Mesodermal cell (in vitro differentiated cells): ENCODE measurements around the gene SPPL3. TPM values are rescaled to one million over a fixed set of nuclear protein-coding genes. Genes with fewer than 3 reads are reported as not detected.
"Not testable (repeated sequence)": the region's sequence is repeated elsewhere in the genome, so short reads cannot be mapped to it uniquely, and the experiment has no call there.

Experiments used
- H3K27ac ChIP-seq: 2 replicates; pipeline ENCODE4 v1.7.0; 2013; ENCODE audit warnings: mild to moderate bottlenecking, low read depth, low read length, moderate library complexity; ENCODE audit not compliant: severe bottlenecking
- H3K36me3 ChIP-seq: 2 replicates; pipeline ENCODE4 v1.7.1; 2013; ENCODE audit warnings: mild to moderate bottlenecking, low read length, moderate library complexity; ENCODE audit not compliant: control insufficient read depth, insufficient read depth
- H3K4me1 ChIP-seq: one replicate; pipeline ENCODE4 v1.7.1; 2013; ENCODE audit warnings: mild to moderate bottlenecking, low read length; ENCODE audit not compliant: insufficient read depth, control insufficient read depth, poor library complexity, severe bottlenecking
- H3K4me3 ChIP-seq: 2 replicates; pipeline ENCODE4 v1.7.0; 2013; ENCODE audit warnings: low read length, control low read depth, mild to moderate bottlenecking; ENCODE audit not compliant: insufficient read depth, poor library complexity, severe bottlenecking; ENCODE audit errors: extremely low read depth
- H3K9me3 ChIP-seq: 2 replicates; pipeline ENCODE4 v1.7.1; 2013; ENCODE audit warnings: mild to moderate bottlenecking, low read length, moderate library complexity; ENCODE audit not compliant: control insufficient read depth
- WGBS, 2 experiments: methylation state at CpG; one replicate each; pipeline ENCODE4 v1.1.5; 2013; ENCODE audit warnings: missing lambda C conversion rate in 2 of 2; ENCODE audit not compliant: insufficient coverage in 2 of 2; 5-methylcytosine and 5-hydroxymethylcytosine counted together
- polyA plus RNA-seq, 2 experiments: library from polyadenylated mRNA; stranded (reverse); fragments of 50-300 nt; gene quantifications; one replicate each; pipeline ENCODE4 v1.2.3, GENCODE V29; 2013

SPPL3 gene
- 53.5 TPM for polyA plus RNA-seq (2013, experiment 1 of 2)
- polyA plus RNA-seq (2013, experiment 2 of 2): 53.3 TPM

- Histone ChIP-seq H3K9me3 (no peaks in the 10 kb centered on the region), H3K4me3 (peak within 1 kb of the TSS; percentile 99), H3K27ac (peak within 1 kb of the TSS; percentile 23), H3K4me1 (no peaks in the 10 kb centered on the region), H3K36me3 (peaks cover 9% of the 10 kb centered on the region)
- WGBS, 2 experiments: 1% methylated on average over 38 to 57 of the region's 66 CpGs
These were observed at the start of gene SPPL3 for GRCh38 chr12:120904197-120904773. SPPL3 (minus strand) TSS chr12:120904358; CDS start chr12:120903867, 491 bp downstream.

GRCh38 chr12:120950807-120951206 lies 46.6 kb upstream of the SPPL3 start:
- Histone ChIP-seq H3K9me3 (no peaks in the 10 kb centered on the region), H3K36me3 (no peaks in the 10 kb centered on the region), H3K4me3 (no peak overlapping the region), H3K27ac (no peak overlapping the region), H3K4me1 (no peaks in the 10 kb centered on the region)
- 94 to 98% methylated on average over 5 of the region's 5 CpGs for WGBS, 2 experiments

GRCh38 chr12:120950260-120950799 lies 46.2 kb upstream of the SPPL3 start:
- not testable (repeated sequence) for H3K4me1 ChIP-seq, H3K4me3 ChIP-seq, H3K36me3 ChIP-seq, H3K9me3 ChIP-seq, H3K27ac ChIP-seq
- 93 to 95% methylated on average over 19 to 25 of the region's 31 CpGs for WGBS, 2 experiments

GRCh38 chr12:120945516-120945915 lies 41.4 kb upstream of the SPPL3 start:
- not testable (repeated sequence) for H3K27ac ChIP-seq, H3K9me3 ChIP-seq, H3K4me1 ChIP-seq, H3K4me3 ChIP-seq, H3K36me3 ChIP-seq
- 88 to 100% methylated on average over 1 to 2 of the region's 6 CpGs for WGBS, 2 experiments

- Histone ChIP-seq H3K27ac (no peak overlapping the region), H3K4me3 (no peak overlapping the region), H3K36me3 (no peaks in the 10 kb centered on the region), H3K9me3 (no peaks in the 10 kb centered on the region), H3K4me1 (no peaks in the 10 kb centered on the region)
- 54 to 73% methylated on average over 3 to 5 of the region's 9 CpGs for WGBS, 2 experiments
These were observed 40.6 kb upstream of the SPPL3 start for GRCh38 chr12:120944645-120945217.

- 100% methylated on average over 1 of the region's 3 CpGs; no CpG with 5 or more reads in 1 of the 2 experiments for WGBS, 2 experiments
- H3K4me1 ChIP-seq: no peaks in the 10 kb centered on the region
- no peak overlapping the region for H3K27ac ChIP-seq
- no peak overlapping the region for H3K4me3 ChIP-seq
- no peaks in the 10 kb centered on the region for H3K9me3 ChIP-seq
- H3K36me3 ChIP-seq: no peaks in the 10 kb centered on the region
These were observed 39.3 kb upstream of the SPPL3 start for GRCh38 chr12:120943482-120943881.

GRCh38 chr12:120941846-120942405 lies 37.8 kb upstream of the SPPL3 start:
- Histone ChIP-seq H3K36me3 (no peaks in the 10 kb centered on the region), H3K9me3 (no peaks in the 10 kb centered on the region), H3K27ac (no peak overlapping the region), H3K4me3 (no peak overlapping the region), H3K4me1 (no peaks in the 10 kb centered on the region)
- WGBS, 2 experiments: 72 to 92% methylated on average over 2 of the region's 3 CpGs

GRCh38 chr12:120941412-120941811 lies 37.3 kb upstream of the SPPL3 start:
- Histone ChIP-seq H3K4me1 (no peaks in the 10 kb centered on the region), H3K36me3 (no peaks in the 10 kb centered on the region), H3K4me3 (no peak overlapping the region), H3K27ac (no peak overlapping the region), H3K9me3 (no peaks in the 10 kb centered on the region)
- WGBS, 2 experiments: 76 to 90% methylated on average over 2 of the region's 4 CpGs

GRCh38 chr12:120940799-120941198 lies 36.6 kb upstream of the SPPL3 start:
- no peak overlapping the region for H3K27ac ChIP-seq
- H3K9me3 ChIP-seq: no peaks in the 10 kb centered on the region
- 88 to 100% methylated on average over 2 to 4 of the region's 5 CpGs for WGBS, 2 experiments
- no peak overlapping the region for H3K4me3 ChIP-seq
- H3K4me1 ChIP-seq: no peaks in the 10 kb centered on the region
- H3K36me3 ChIP-seq: no peaks in the 10 kb centered on the region

GRCh38 chr12:120940006-120940405 lies 35.8 kb upstream of the SPPL3 start:
- Histone ChIP-seq H3K36me3 (no peaks in the 10 kb centered on the region), H3K27ac (no peak overlapping the region), H3K4me1 (no peaks in the 10 kb centered on the region), H3K4me3 (no peak overlapping the region), H3K9me3 (no peaks in the 10 kb centered on the region)
- WGBS, 2 experiments: 92 to 95% methylated on average over 3 to 5 of the region's 5 CpGs

- no peaks in the 10 kb centered on the region for H3K9me3 ChIP-seq
- H3K4me3 ChIP-seq: no peak overlapping the region
- WGBS, 2 experiments: 100% methylated on average over 1 of the region's 3 CpGs; no CpG with 5 or more reads in 1 of the 2 experiments
- H3K27ac ChIP-seq: no peak overlapping the region
- H3K4me1 ChIP-seq: no peaks in the 10 kb centered on the region
- no peaks in the 10 kb centered on the region for H3K36me3 ChIP-seq
These were observed 35.4 kb upstream of the SPPL3 start for GRCh38 chr12:120939523-120939922.
